GM19035 (cell line): ENCODE measurements around the gene CSRP1.

Source experiments
- ATAC-seq: cut with Tn5 transposase; IDR thresholded peaks from one replicate; pipeline ENCODE4 v1.9.1; 2021; ENCODE audit not compliant: unreplicated experiment

Gene CSRP1

GRCh38 chr1:201513498-201514243 lies 6.7 kb upstream of the CSRP1 start:
- ATAC-seq: no peak

GRCh38 chr1:201511941-201512539 lies 5.1 kb upstream of the CSRP1 start:
- ATAC-seq: peak; percentile 38

- no peak for ATAC-seq
These were observed 4.5 kb upstream of the CSRP1 start for GRCh38 chr1:201511396-201511940.

GRCh38 chr1:201510734-201511133 lies 3.8 kb upstream of the CSRP1 start:
- ATAC-seq: no peak

- no peak for ATAC-seq
These were observed 2.9 kb upstream of the CSRP1 start for GRCh38 chr1:201509601-201510374.

- no peak for ATAC-seq
These were observed 1.9 kb upstream of the CSRP1 start for GRCh38 chr1:201508809-201509208.

GRCh38 chr1:201507360-201507675 lies 395 bp upstream of the CSRP1 start:
- peak; percentile 20 for ATAC-seq

GRCh38 chr1:201506092-201506491 lies 831 bp downstream of the CSRP1 start:
- no peak for ATAC-seq

GRCh38 chr1:201505503-201505890 lies 1.4 kb downstream of the CSRP1 start:
- ATAC-seq: no peak

GRCh38 chr1:201504799-201505502 lies 2.0 kb downstream of the CSRP1 start:
- ATAC-seq: no peak

GRCh38 chr1:201504179-201504631 lies 2.7 kb downstream of the CSRP1 start:
- no peak for ATAC-seq

GRCh38 chr1:201503397-201504176 lies 3.3 kb downstream of the CSRP1 start:
- no peak for ATAC-seq

GRCh38 chr1:201502511-201502857 lies 4.4 kb downstream of the CSRP1 start:
- no peak for ATAC-seq

GRCh38 chr1:201501812-201502510 lies 5.0 kb downstream of the CSRP1 start:
- ATAC-seq: no peak

- ATAC-seq: no peak
These were observed 5.8 kb downstream of the CSRP1 start for GRCh38 chr1:201501144-201501543.

GRCh38 chr1:201500670-201501120 lies 6.2 kb downstream of the CSRP1 start:
- ATAC-seq: no peak

GRCh38 chr1:201499795-201500669 lies 6.9 kb downstream of the CSRP1 start:
- ATAC-seq: no peak

GRCh38 chr1:201499191-201499590 lies 7.7 kb downstream of the CSRP1 start:
- no peak for ATAC-seq

GRCh38 chr1:201498621-201499020 lies 8.3 kb downstream of the CSRP1 start:
- no peak for ATAC-seq
